Lower leg skin (tissue), 4 donors: ENCODE measurements around the gene ZNF74. TPM values are rescaled to one million over a fixed set of nuclear protein-coding genes. Genes with fewer than 3 reads are reported as not detected.
A peak's percentile ranks its signal among the peaks of the same experiment; 100 is the strongest.

Experiments used
- DNase-seq, 2 donors: peaks; one replicate each; pipeline ENCODE4 v3.0.0-alpha.2; 2019; ENCODE audit warnings: low spot score in 2 of 2
- H3K4me3 ChIP-seq: fragments of 200-600 bp; sonication (generic); 2 replicates; pipeline ENCODE4 v1.5.1; 2017; ENCODE audit warnings: mild to moderate bottlenecking, low read depth; ENCODE audit not compliant: poor library complexity, severe bottlenecking
- POLR2A ChIP-seq, 2 donors: fragments of 450-650 bp; IDR thresholded peaks; one replicate each; pipeline ENCODE4 v1.6.1; 2016 to 2017; ENCODE audit warnings: antibody characterized with exemption in 2 of 2, mild to moderate bottlenecking in 1 of 2, moderate library complexity in 1 of 2
- WGBS, 2 donors: methylation state at CpG; one replicate each; pipeline ENCODE4 v1.1.5; 2018; 5-methylcytosine and 5-hydroxymethylcytosine counted together
- intact Hi-C: fragments of 100-400 bp; cut with DNase I; formaldehyde crosslinking; loops from one replicate; pipeline ENCODE4 v1.15.0; 2023; ENCODE audit warnings: low total_unique reads
- total RNA-seq, 4 donors: library from RNA; depleted of rRNA; stranded (reverse); fragments of >200 nt; gene quantifications; one replicate each; pipeline ENCODE4 v1.1.0, GENCODE V29; 2016
- TF ChIP-seq, protein P1 (sequence below), 3 donors: fragments of 450-650 bp; IDR thresholded peaks; one replicate each; pipeline ENCODE4 v1.5.1; 2016; ENCODE audit warnings: antibody characterized with exemption in 3 of 3, mild to moderate bottlenecking in 3 of 3, moderate library complexity in 2 of 3

ZNF74 gene
- total RNA-seq, 4 donors from 2014 or later, result 11.3 to 13.2 (median 11.5) TPM

DNA sequence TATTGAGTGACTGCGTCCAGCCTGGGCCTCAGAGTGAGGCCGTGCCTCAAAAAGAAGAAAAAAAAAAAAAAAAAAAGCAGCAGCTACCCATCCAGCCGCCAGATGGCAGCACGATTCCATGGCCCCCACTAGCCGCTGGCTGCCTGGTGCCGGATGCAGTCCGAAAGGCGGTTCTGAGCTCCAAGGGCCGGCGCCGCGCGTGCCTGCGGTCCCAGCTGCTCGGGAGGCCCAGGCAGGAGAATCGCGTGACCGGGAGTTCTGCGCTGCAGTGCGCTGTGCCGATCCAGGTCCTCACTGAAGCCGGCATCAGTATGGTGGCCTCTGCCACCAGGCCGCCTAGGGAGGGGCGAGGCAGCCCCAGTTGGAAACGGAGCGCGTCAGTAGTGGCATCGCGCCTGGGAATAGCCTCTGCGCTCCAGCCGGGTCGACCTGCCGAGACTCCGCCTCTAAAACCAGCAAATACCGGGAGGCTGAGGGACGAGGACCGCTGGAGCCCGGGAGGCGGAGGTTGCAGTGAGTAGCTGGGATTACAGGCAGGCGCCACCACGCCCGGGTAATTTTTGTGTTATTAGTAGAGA, 24.3 kb downstream of the ZNF74 start:
- 10 to 11% methylated on average over 26 to 42 of the region's 42 CpGs for WGBS, 2 donors
- no peak for TF ChIP-seq POLR2A (IDR thresholded peaks at IDR 0.05)
- TF ChIP-seq, protein P1, sequence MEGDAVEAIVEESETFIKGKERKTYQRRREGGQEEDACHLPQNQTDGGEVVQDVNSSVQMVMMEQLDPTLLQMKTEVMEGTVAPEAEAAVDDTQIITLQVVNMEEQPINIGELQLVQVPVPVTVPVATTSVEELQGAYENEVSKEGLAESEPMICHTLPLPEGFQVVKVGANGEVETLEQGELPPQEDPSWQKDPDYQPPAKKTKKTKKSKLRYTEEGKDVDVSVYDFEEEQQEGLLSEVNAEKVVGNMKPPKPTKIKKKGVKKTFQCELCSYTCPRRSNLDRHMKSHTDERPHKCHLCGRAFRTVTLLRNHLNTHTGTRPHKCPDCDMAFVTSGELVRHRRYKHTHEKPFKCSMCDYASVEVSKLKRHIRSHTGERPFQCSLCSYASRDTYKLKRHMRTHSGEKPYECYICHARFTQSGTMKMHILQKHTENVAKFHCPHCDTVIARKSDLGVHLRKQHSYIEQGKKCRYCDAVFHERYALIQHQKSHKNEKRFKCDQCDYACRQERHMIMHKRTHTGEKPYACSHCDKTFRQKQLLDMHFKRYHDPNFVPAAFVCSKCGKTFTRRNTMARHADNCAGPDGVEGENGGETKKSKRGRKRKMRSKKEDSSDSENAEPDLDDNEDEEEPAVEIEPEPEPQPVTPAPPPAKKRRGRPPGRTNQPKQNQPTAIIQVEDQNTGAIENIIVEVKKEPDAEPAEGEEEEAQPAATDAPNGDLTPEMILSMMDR (IDR thresholded peaks at IDR 0.05), result no peak
- no peak overlapping the region for H3K4me3 ChIP-seq
- DNase-seq, result peak; percentile 73 to 96
- intact Hi-C loops, result loop anchor here (5.0 kb wide), 1 partner anchor 39 kb away; no protein-coding TSS in a partner anchor

DNA sequence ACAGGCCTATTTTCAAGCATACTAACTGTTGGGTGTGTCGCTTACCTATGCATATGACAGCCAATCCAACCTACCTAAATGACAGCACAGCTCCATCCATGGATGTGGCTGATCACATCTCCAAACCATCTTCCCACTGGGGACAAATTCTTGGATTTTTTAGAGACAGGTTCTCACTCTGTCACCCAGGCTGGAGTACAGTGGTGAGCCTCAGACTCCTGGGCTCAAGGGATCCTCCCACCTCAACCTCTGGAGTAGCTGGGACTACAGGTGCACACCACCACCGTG, 25.7 kb downstream of the ZNF74 start:
- DNase-seq, result peak in 1 of 2 donors; percentile 61
- whole genome bisulfite sequencing, 2 donors, result 82 to 87% methylated on average over 2 of the region's 2 CpGs
- no peak overlapping the region for H3K4me3 ChIP-seq
- intact Hi-C loops, result loop anchor here (5.0 kb wide), 1 partner anchor 38 kb away; no protein-coding TSS in a partner anchor
- TF ChIP-seq POLR2A (IDR thresholded peaks at IDR 0.05), result no peak
- TF ChIP-seq, protein P1 (IDR thresholded peaks at IDR 0.05), result no peak

DNA sequence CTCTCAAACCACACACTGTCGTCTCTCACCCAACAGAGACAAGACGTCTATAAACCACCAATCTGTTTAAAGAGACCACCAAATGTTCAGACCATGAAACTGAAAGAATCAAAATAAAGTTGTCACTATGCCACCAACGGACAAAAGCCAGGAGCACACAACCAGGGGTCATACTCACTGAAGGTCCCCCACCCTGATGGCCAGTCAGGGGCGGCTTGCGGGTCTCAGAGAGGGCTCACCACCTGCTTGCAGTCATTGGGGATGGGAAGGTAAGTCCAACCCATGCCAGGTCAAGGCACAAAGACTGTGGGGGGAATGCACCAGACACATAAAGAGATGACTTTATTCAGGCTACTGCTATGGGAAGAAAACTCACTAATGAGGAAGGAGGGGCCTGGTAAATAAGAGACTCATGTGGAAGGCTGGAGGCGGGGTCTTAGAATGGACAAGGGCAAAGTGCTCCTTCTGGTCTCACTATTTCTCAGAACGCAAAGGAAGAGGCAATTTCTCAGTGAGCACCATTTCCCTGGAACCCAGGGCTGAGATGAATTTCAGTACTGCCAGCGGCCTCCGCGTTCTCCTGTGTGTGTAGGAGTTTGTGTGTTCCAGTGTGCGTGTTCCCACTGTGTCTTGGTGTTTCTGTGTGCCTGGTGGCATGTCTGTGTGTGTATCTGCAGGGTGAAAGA, 26.3 kb downstream of the ZNF74 start:
- WGBS, 2 donors, result 91 to 92% methylated on average over 11 of the region's 11 CpGs
- DNase-seq, result peak in 1 of 2 donors; percentile 74
- TF ChIP-seq, protein P1 (IDR thresholded peaks at IDR 0.05), result no peak
- TF ChIP-seq POLR2A (IDR thresholded peaks at IDR 0.05), result no peak
- H3K4me3 ChIP-seq, result no peak overlapping the region
- intact Hi-C loops, result no loop called here

DNA sequence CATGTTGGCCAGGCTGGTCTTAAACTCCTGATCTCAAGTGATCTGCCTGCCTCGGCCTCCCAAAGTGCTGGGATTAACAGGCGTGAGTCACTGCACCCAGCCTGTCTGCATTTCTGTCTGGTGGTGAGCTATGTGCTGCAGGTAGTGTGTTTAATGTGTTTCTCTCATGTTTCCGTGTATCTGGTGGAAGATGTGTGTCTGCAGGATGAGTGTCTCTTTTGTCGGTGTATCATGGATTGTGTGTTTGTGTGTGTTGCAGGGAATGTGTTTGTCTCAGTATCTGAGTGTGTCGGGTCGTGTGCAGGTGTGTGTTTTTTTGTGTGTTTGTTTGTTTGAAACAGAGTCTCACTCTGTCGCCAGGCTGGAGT, 27.5 kb downstream of the ZNF74 start:
- intact Hi-C loops, result no loop called here
- TF ChIP-seq, protein P1 (IDR thresholded peaks at IDR 0.05), result no peak
- TF ChIP-seq POLR2A (IDR thresholded peaks at IDR 0.05), result no peak
- no peak overlapping the region for H3K4me3 ChIP-seq
- DNase-seq, result no peak
- WGBS, 2 donors, result 92% methylated on average over 7 of the region's 7 CpGs

DNA sequence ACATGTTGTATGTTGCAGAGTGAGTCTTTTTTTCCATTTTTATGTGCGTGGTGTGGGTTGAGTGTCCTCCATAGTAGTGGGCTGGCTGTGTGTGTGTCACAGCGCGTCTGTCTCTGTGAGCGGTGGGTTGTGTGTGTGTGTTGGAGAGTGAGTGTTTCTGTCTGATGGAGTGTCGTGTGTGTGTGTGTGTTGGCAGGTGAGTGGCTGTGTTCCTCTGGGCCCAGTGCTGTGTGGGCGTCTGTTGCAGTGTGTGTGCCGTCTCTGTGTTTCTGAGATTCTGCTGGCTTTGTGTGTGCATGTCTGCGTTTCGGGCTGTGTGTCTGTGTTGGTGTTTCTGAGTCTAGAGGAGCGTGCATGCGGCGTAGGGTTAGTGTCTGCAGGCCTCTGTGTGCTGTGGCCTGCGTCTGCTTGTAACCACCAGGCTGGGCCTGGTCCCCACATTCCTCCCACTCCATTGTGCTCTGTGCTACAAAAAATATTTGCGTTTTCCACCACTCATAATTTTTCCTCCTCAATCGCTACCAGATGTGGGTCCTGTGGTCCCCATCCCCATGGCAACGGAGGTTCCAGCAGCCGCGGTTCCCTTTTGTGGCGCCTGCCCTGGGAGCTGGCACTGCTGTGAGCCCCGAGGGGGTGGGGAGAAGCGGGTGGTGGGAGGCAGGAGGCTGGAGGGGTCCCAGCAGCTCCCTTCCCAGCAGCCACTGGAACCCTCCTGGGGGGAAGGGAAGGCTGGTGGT, 28.5 kb downstream of the ZNF74 start:
- TF ChIP-seq POLR2A (IDR thresholded peaks at IDR 0.05), result no peak
- TF ChIP-seq, protein P1 (IDR thresholded peaks at IDR 0.05), result no peak
- DNase-seq, result no peak
- intact Hi-C loops, result no loop called here
- 49 to 52% methylated on average over 19 to 21 of the region's 21 CpGs for WGBS, 2 donors
- H3K4me3 ChIP-seq, result no peak overlapping the region
